ENCODE data around the gene B3GAT2.

Gene B3GAT2

GRCh38 chr6:70886661-70887060, 70.2 kb downstream of the B3GAT2 start:
- DNase-seq (ENCODE audit: extremely low spot score) = no peak
- TF ChIP-seq CTCF (IDR thresholded peaks at IDR 0.05; ENCODE audit: control extremely low read depth, extremely low read depth, low read depth, missing control alignments) = no peak
- CTCF ChIA-PET = interaction anchor here (0.7 to 4.0 kb wide), 7 partner anchors 10 to 577 kb away, joined by 3 to 114 read pairs (median 7); no protein-coding TSS in a partner anchor
- POLR2A ChIA-PET = no interaction called here

GRCh38 chr6:70886071-70886470, 70.8 kb downstream of the B3GAT2 start:
- ChIA-PET POLR2A (no interaction called here), CTCF (interaction anchor here (0.9 to 4.0 kb wide), 14 partner anchors 9 to 665 kb away, joined by 3 to 114 read pairs (median 10); no protein-coding TSS in a partner anchor)
- no peak for DNase-seq (ENCODE audit: extremely low spot score)
- TF ChIP-seq CTCF (IDR thresholded peaks at IDR 0.05; ENCODE audit: control extremely low read depth, extremely low read depth, low read depth, missing control alignments) = no peak

GRCh38 chr6:70884074-70884983, 72.5 kb downstream of the B3GAT2 start:
- POLR2A ChIA-PET = no interaction called here
- peak; percentile 80 for DNase-seq (ENCODE audit: extremely low spot score)
- TF ChIP-seq CTCF (IDR thresholded peaks at IDR 0.05; ENCODE audit: control extremely low read depth, extremely low read depth, low read depth, missing control alignments) = peak; percentile 90
- CTCF ChIA-PET = interaction anchor here (0.7 to 4.0 kb wide), 53 partner anchors 8 to 663 kb away, joined by 3 to 114 read pairs (median 4); no protein-coding TSS in a partner anchor

- ChIA-PET POLR2A (no interaction called here), CTCF (interaction anchor here (0.7 to 4.8 kb wide), 5 partner anchors 9 to 658 kb away, joined by 3 to 27 read pairs (median 4); no protein-coding TSS in a partner anchor)
- no peak for TF ChIP-seq CTCF (IDR thresholded peaks at IDR 0.05; ENCODE audit: control extremely low read depth, extremely low read depth, low read depth, missing control alignments)
- DNase-seq (ENCODE audit: extremely low spot score) = no peak
Measured at GRCh38 chr6:70879496-70879895, 77.4 kb downstream of the B3GAT2 start.

GRCh38 chr6:70874181-70874913, 82.5 kb downstream of the B3GAT2 start:
- POLR2A ChIA-PET = no interaction called here
- CTCF ChIA-PET = interaction anchor here (1.1 to 2.8 kb wide), 3 partner anchors 10 to 16 kb away, joined by 3 to 18 read pairs (median 5); no protein-coding TSS in a partner anchor
- no peak for DNase-seq (ENCODE audit: extremely low spot score)
- no peak for TF ChIP-seq CTCF (IDR thresholded peaks at IDR 0.05; ENCODE audit: control extremely low read depth, extremely low read depth, low read depth, missing control alignments)

GRCh38 chr6:70872469-70872868, 84.4 kb downstream of the B3GAT2 start:
- POLR2A ChIA-PET = no interaction called here
- no peak for TF ChIP-seq CTCF (IDR thresholded peaks at IDR 0.05; ENCODE audit: control extremely low read depth, extremely low read depth, low read depth, missing control alignments)
- CTCF ChIA-PET = interaction anchor here (2.8 kb wide), 1 partner anchor 12 kb away, joined by 18 read pairs; no protein-coding TSS in a partner anchor
- no peak for DNase-seq (ENCODE audit: extremely low spot score)
